Measurements from ENCODE around the gene VAPB. TPM values are rescaled to one million over a fixed set of nuclear protein-coding genes. Genes with fewer than 3 reads are reported as not detected.
A peak's percentile ranks its signal among the peaks of the same experiment; 100 is the strongest.

Gene VAPB
- total RNA-seq, 1 donor from 2014 or later: 61.5 TPM

DNA sequence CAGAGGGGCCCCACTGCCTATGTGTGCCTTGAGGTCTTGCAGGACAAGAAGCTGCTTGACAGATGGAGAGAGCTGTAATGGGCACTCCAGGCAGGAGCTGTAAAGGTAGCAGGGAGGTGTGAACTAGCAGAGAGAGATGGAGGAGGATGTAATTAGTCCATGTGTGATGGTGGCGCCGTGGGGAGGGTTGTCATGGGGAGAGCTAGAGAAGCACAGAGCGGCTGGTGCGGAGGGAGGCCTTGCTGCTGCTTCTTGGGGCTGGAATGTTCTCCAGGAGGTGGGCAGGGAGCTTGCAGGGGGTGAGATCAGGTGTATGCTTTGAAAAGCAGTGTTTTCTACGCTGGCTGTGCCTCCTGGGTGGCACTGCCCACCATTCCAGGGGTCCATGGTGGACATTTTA is 94.0 kb downstream of the VAPB start:
- TF ChIP-seq EZH2 (IDR thresholded peaks at IDR 0.05; ENCODE audit: insufficient read depth, low read length): no peak
- TF ChIP-seq, protein P1, sequence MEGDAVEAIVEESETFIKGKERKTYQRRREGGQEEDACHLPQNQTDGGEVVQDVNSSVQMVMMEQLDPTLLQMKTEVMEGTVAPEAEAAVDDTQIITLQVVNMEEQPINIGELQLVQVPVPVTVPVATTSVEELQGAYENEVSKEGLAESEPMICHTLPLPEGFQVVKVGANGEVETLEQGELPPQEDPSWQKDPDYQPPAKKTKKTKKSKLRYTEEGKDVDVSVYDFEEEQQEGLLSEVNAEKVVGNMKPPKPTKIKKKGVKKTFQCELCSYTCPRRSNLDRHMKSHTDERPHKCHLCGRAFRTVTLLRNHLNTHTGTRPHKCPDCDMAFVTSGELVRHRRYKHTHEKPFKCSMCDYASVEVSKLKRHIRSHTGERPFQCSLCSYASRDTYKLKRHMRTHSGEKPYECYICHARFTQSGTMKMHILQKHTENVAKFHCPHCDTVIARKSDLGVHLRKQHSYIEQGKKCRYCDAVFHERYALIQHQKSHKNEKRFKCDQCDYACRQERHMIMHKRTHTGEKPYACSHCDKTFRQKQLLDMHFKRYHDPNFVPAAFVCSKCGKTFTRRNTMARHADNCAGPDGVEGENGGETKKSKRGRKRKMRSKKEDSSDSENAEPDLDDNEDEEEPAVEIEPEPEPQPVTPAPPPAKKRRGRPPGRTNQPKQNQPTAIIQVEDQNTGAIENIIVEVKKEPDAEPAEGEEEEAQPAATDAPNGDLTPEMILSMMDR (IDR thresholded peaks at IDR 0.05; ENCODE audit: insufficient read depth, low read depth, low read length): no peak
- Histone ChIP-seq H3K27me3 (ENCODE audit: insufficient read depth, low read length) (no peaks in the 10 kb centered on the region), H2AFZ (ENCODE audit: low read depth, low read length) (no peak overlapping the region), H3K4me1 (ENCODE audit: insufficient read depth, low read length) (no peaks in the 10 kb centered on the region), H4K20me1 (ENCODE audit: insufficient read depth, low read length) (no peaks in the 10 kb centered on the region), H3K4me2 (ENCODE audit: low read length) (no peak overlapping the region), H3K27ac (ENCODE audit: low read depth, low read length) (no peak overlapping the region), H3K79me2 (ENCODE audit: insufficient read depth, low read length) (no peaks in the 10 kb centered on the region), H3K9me3 (ENCODE audit: insufficient read depth, low read depth, low read length) (peaks cover 11% of the 10 kb centered on the region), H3K9ac (ENCODE audit: low read length) (no peak overlapping the region), H3K4me3 (ENCODE audit: insufficient read depth, low read depth, low read length) (no peak overlapping the region), H3K36me3 (ENCODE audit: insufficient read depth, low read length) (no peaks in the 10 kb centered on the region)
- FAIRE-seq: no peak
- H3K4me1 Mint-ChIP-seq (ENCODE audit: low read depth, unreplicated experiment): no peaks in the 10 kb centered on the region
- peaks cover 51% of the 10 kb centered on the region for H3K9me3 Mint-ChIP-seq (ENCODE audit: unreplicated experiment)
- H3K27me3 Mint-ChIP-seq (ENCODE audit: low read depth, unreplicated experiment): no peaks in the 10 kb centered on the region
- H3K36me3 Mint-ChIP-seq (ENCODE audit: low read depth, unreplicated experiment): peaks cover 46% of the 10 kb centered on the region
- DNase-seq (ENCODE audit: low read depth): no peak
- H3K4me3 Mint-ChIP-seq (ENCODE audit: unreplicated experiment): no peak overlapping the region
- H3K27ac Mint-ChIP-seq (ENCODE audit: unreplicated experiment): no peak overlapping the region

DNA sequence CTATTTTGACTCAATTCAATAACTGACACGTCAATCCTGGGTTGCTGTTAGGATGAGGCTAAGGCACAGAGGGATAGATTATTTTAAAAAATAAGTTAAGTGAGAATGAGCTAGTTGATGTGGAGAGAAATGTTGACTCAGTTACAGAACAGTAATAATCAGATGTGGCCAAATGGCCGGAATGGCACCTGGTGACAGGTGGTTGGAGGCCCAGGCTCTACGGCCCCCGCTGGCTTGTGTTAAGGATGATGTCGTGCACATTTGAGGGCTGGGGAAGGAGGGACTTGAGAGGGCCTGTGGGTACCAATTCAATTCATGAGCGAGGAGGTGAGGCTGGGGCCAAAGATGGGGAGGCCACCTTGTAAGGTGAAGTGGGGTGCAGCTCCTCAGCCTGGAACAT is 94.4 kb downstream of the VAPB start:
- DNase-seq (ENCODE audit: low read depth) (no peak), FAIRE-seq (no peak)
- Histone ChIP-seq H3K4me2 (ENCODE audit: low read length) (no peak overlapping the region), H4K20me1 (ENCODE audit: insufficient read depth, low read length) (no peaks in the 10 kb centered on the region), H3K27me3 (ENCODE audit: insufficient read depth, low read length) (no peaks in the 10 kb centered on the region), H3K4me1 (ENCODE audit: insufficient read depth, low read length) (no peaks in the 10 kb centered on the region), H3K27ac (ENCODE audit: low read depth, low read length) (no peak overlapping the region), H3K9ac (ENCODE audit: low read length) (no peak overlapping the region), H3K4me3 (ENCODE audit: insufficient read depth, low read depth, low read length) (no peak overlapping the region), H3K9me3 (ENCODE audit: insufficient read depth, low read depth, low read length) (peaks cover 7% of the 10 kb centered on the region), H3K36me3 (ENCODE audit: insufficient read depth, low read length) (no peaks in the 10 kb centered on the region), H2AFZ (ENCODE audit: low read depth, low read length) (no peak overlapping the region), H3K79me2 (ENCODE audit: insufficient read depth, low read length) (no peaks in the 10 kb centered on the region)
- Mint-ChIP-seq H3K4me3 (ENCODE audit: unreplicated experiment) (no peak overlapping the region), H3K9me3 (ENCODE audit: unreplicated experiment) (peaks cover 49% of the 10 kb centered on the region), H3K36me3 (ENCODE audit: low read depth, unreplicated experiment) (peaks cover 43% of the 10 kb centered on the region), H3K4me1 (ENCODE audit: low read depth, unreplicated experiment) (no peaks in the 10 kb centered on the region), H3K27ac (ENCODE audit: unreplicated experiment) (no peak overlapping the region), H3K27me3 (ENCODE audit: low read depth, unreplicated experiment) (no peaks in the 10 kb centered on the region)
- TF ChIP-seq, protein P1 (IDR thresholded peaks at IDR 0.05; ENCODE audit: insufficient read depth, low read depth, low read length): no peak
- no peak for TF ChIP-seq EZH2 (IDR thresholded peaks at IDR 0.05; ENCODE audit: insufficient read depth, low read length)

- Mint-ChIP-seq H3K4me3 (ENCODE audit: unreplicated experiment) (no peak overlapping the region), H3K27me3 (ENCODE audit: low read depth, unreplicated experiment) (no peaks in the 10 kb centered on the region), H3K27ac (ENCODE audit: unreplicated experiment) (no peak overlapping the region), H3K9me3 (ENCODE audit: unreplicated experiment) (peaks cover 55% of the 10 kb centered on the region), H3K36me3 (ENCODE audit: low read depth, unreplicated experiment) (peaks cover 42% of the 10 kb centered on the region), H3K4me1 (ENCODE audit: low read depth, unreplicated experiment) (no peaks in the 10 kb centered on the region)
- H3K27me3 ChIP-seq (ENCODE audit: insufficient read depth, low read length): no peaks in the 10 kb centered on the region
- H3K36me3 ChIP-seq (ENCODE audit: insufficient read depth, low read length): no peaks in the 10 kb centered on the region
- TF ChIP-seq EZH2 (IDR thresholded peaks at IDR 0.05; ENCODE audit: insufficient read depth, low read length): no peak
- TF ChIP-seq, protein P1 (IDR thresholded peaks at IDR 0.05; ENCODE audit: insufficient read depth, low read depth, low read length): no peak
- H2AFZ ChIP-seq (ENCODE audit: low read depth, low read length): no peak overlapping the region
- no peak overlapping the region for H3K9ac ChIP-seq (ENCODE audit: low read length)
- H3K79me2 ChIP-seq (ENCODE audit: insufficient read depth, low read length): no peaks in the 10 kb centered on the region
- no peak overlapping the region for H3K4me3 ChIP-seq (ENCODE audit: insufficient read depth, low read depth, low read length)
- H3K4me1 ChIP-seq (ENCODE audit: insufficient read depth, low read length): no peaks in the 10 kb centered on the region
- H4K20me1 ChIP-seq (ENCODE audit: insufficient read depth, low read length): peaks cover 3% of the 10 kb centered on the region
- no peak overlapping the region for H3K27ac ChIP-seq (ENCODE audit: low read depth, low read length)
- FAIRE-seq: no peak
- peaks cover 3% of the 10 kb centered on the region for H3K9me3 ChIP-seq (ENCODE audit: insufficient read depth, low read depth, low read length)
- H3K4me2 ChIP-seq (ENCODE audit: low read length): no peak overlapping the region
- DNase-seq (ENCODE audit: low read depth): peak; percentile 16
Observed at GRCh38 chr20:58485393-58485792, 96.4 kb downstream of the VAPB start.
